GM18526 (cell line): ENCODE results near the gene PDSS1.

Experiments
- POLR2A ChIP-seq: IDR thresholded peaks from 3 replicates; pipeline ENCODE4 v1.6.1; 2011; ENCODE audit not compliant: insufficient read length; ENCODE audit errors: extremely low read depth

Gene PDSS1

GRCh38 chr10:26779176-26779860, 81.8 kb downstream of the PDSS1 start:
- TF ChIP-seq POLR2A: no peak

- no peak for TF ChIP-seq POLR2A
Measured at GRCh38 chr10:26780106-26780792, 82.7 kb downstream of the PDSS1 start.

- no peak for TF ChIP-seq POLR2A
Measured at GRCh38 chr10:26780793-26781601, 83.5 kb downstream of the PDSS1 start.

GRCh38 chr10:26781797-26782196, 84.3 kb downstream of the PDSS1 start:
- TF ChIP-seq POLR2A: no peak

- TF ChIP-seq POLR2A: no peak
Measured at GRCh38 chr10:26787362-26787761, 89.9 kb downstream of the PDSS1 start.

GRCh38 chr10:26790221-26790995, 92.9 kb downstream of the PDSS1 start:
- TF ChIP-seq POLR2A: no peak

GRCh38 chr10:26792758-26793495, 95.4 kb downstream of the PDSS1 start:
- no peak for TF ChIP-seq POLR2A
